Glomerular visceral epithelial cell (primary cell): ENCODE results near the gene LENG1.

Experiments
- DNase-seq: peaks from one replicate; pipeline ENCODE4 v3.0.0-alpha.2; 2016; ENCODE audit errors: extremely low spot score

The LENG1 gene

GRCh38 chr19:54109651-54110050 lies 49.9 kb downstream of the LENG1 start:
- DNase-seq, result no peak

GRCh38 chr19:54108496-54108895 lies 51.0 kb downstream of the LENG1 start:
- no peak for DNase-seq

- DNase-seq, result no peak
Measured at GRCh38 chr19:54107876-54108490, 51.5 kb downstream of the LENG1 start.

- no peak for DNase-seq
Measured at GRCh38 chr19:54106716-54107115, 52.8 kb downstream of the LENG1 start.

- DNase-seq, result no peak
Measured at GRCh38 chr19:54105796-54106195, 53.7 kb downstream of the LENG1 start.
